ENCODE results near the gene S100A3. TPM values are rescaled to one million over a fixed set of nuclear protein-coding genes. Genes with fewer than 3 reads are reported as not detected.
"Not testable (repeated sequence)": the region's sequence is repeated elsewhere in the genome, so short reads cannot be mapped to it uniquely, and the experiment has no call there.

S100A3 gene
- polyA plus RNA-seq, 1 donor (not counting 4 experiments of a cell fraction or from before 2014, with no cell fraction given) = 15.1 TPM

DNA sequence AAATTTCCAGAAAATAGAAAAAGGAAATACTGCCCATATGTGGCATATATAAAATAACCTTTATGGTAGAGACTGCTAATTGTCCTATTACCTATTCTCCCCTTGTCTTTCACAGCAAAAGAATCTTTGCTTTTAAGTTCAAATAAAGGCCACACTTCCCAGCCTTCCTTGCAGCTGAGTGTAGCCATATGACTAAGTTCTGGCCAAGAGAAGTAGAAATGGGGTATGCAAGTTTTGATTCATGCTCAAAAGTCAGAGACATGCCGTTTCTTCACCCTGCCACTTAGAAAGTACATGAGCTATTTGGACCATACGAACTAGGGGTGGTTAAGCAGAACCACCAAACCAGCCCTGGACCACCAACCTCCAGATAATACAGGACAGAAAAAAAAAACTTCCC, 34.9 kb upstream of the S100A3 start:
- Histone ChIP-seq H4K20me1 (ENCODE audit: control insufficient read depth, extremely low read depth, insufficient read depth, low read length) (no peaks in the 10 kb centered on the region), H3K79me2 (ENCODE audit: control insufficient read depth, insufficient read depth, low read length) (no peaks in the 10 kb centered on the region), H3K9me1 (ENCODE audit: control insufficient read depth, extremely low read depth, insufficient read depth, low read length) (no peaks in the 10 kb centered on the region), H3K27me3 (ENCODE audit: control insufficient read depth, extremely low read depth, insufficient read depth, low read length) (no peaks in the 10 kb centered on the region), H3K4me2 (ENCODE audit: control insufficient read depth, extremely low read depth, insufficient read depth, low read depth, low read length) (no peak overlapping the region), H3K4me3 (ENCODE audit: control insufficient read depth in 2 of 3, extremely low read depth in 1 of 3, insufficient read depth in 2 of 3, low read depth in 1 of 3, low read length in 3 of 3) (no peak overlapping the region), H3K9ac (ENCODE audit: control insufficient read depth, extremely low read depth, insufficient read depth, low read length) (no peak overlapping the region), H3K9me3 (ENCODE audit: control insufficient read depth, low read depth, low read length) (no peaks in the 10 kb centered on the region), H2AFZ (ENCODE audit: control insufficient read depth, low read length) (no peak overlapping the region), H3K36me3 (ENCODE audit: control insufficient read depth in 2 of 2, extremely low read depth in 1 of 2, insufficient read depth in 2 of 2, low read length in 2 of 2) (no peaks in the 10 kb centered on the region), H3K27ac (ENCODE audit: control insufficient read depth, insufficient read depth, low read length) (no peak overlapping the region), H3K4me1 (ENCODE audit: control insufficient read depth, extremely low read depth, insufficient read depth, low read length) (peaks cover 7% of the 10 kb centered on the region)
- no peak for DNase-seq (ENCODE audit: low read depth, low spot score)
- dilution Hi-C loops (cut with MboI; ENCODE audit: extremely low pct_ligation_motif_present, low sequenced_read_pairs) = no loop called here
- FAIRE-seq = no peak
- no peak for TF ChIP-seq EZH2 (IDR thresholded peaks at IDR 0.05; ENCODE audit: low read length)
- TF ChIP-seq, protein P1, sequence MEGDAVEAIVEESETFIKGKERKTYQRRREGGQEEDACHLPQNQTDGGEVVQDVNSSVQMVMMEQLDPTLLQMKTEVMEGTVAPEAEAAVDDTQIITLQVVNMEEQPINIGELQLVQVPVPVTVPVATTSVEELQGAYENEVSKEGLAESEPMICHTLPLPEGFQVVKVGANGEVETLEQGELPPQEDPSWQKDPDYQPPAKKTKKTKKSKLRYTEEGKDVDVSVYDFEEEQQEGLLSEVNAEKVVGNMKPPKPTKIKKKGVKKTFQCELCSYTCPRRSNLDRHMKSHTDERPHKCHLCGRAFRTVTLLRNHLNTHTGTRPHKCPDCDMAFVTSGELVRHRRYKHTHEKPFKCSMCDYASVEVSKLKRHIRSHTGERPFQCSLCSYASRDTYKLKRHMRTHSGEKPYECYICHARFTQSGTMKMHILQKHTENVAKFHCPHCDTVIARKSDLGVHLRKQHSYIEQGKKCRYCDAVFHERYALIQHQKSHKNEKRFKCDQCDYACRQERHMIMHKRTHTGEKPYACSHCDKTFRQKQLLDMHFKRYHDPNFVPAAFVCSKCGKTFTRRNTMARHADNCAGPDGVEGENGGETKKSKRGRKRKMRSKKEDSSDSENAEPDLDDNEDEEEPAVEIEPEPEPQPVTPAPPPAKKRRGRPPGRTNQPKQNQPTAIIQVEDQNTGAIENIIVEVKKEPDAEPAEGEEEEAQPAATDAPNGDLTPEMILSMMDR (optimal IDR thresholded peaks at IDR 0.05 in 1 of 3, IDR thresholded peaks at IDR 0.05 in 1 of 3, conservative IDR thresholded peaks at IDR 0.05 in 1 of 3; ENCODE audit: extremely low read depth in 1 of 3, insufficient read depth in 2 of 3, low read length in 3 of 3) = no peak

GRCh38 chr1:153583514-153583913, 34.5 kb upstream of the S100A3 start:
- dilution Hi-C loops (cut with MboI; ENCODE audit: extremely low pct_ligation_motif_present, low sequenced_read_pairs); DNase-seq (ENCODE audit: low read depth, low spot score); H3K27me3 ChIP-seq (ENCODE audit: control insufficient read depth, extremely low read depth, insufficient read depth, low read length); H2AFZ ChIP-seq (ENCODE audit: control insufficient read depth, low read length); FAIRE-seq; H4K20me1 ChIP-seq (ENCODE audit: control insufficient read depth, extremely low read depth, insufficient read depth, low read length); H3K9me3 ChIP-seq (ENCODE audit: control insufficient read depth, low read depth, low read length); H3K4me3 ChIP-seq (ENCODE audit: control insufficient read depth in 2 of 3, extremely low read depth in 1 of 3, insufficient read depth in 2 of 3, low read depth in 1 of 3, low read length in 3 of 3); H3K9me1 ChIP-seq (ENCODE audit: control insufficient read depth, extremely low read depth, insufficient read depth, low read length); H3K36me3 ChIP-seq (ENCODE audit: control insufficient read depth in 2 of 2, extremely low read depth in 1 of 2, insufficient read depth in 2 of 2, low read length in 2 of 2); H3K4me2 ChIP-seq (ENCODE audit: control insufficient read depth, extremely low read depth, insufficient read depth, low read depth, low read length); H3K79me2 ChIP-seq (ENCODE audit: control insufficient read depth, insufficient read depth, low read length); H3K27ac ChIP-seq (ENCODE audit: control insufficient read depth, insufficient read depth, low read length); H3K9ac ChIP-seq (ENCODE audit: control insufficient read depth, extremely low read depth, insufficient read depth, low read length): not testable (repeated sequence)
- peaks cover 12% of the 10 kb centered on the region for H3K4me1 ChIP-seq (ENCODE audit: control insufficient read depth, extremely low read depth, insufficient read depth, low read length)

DNA sequence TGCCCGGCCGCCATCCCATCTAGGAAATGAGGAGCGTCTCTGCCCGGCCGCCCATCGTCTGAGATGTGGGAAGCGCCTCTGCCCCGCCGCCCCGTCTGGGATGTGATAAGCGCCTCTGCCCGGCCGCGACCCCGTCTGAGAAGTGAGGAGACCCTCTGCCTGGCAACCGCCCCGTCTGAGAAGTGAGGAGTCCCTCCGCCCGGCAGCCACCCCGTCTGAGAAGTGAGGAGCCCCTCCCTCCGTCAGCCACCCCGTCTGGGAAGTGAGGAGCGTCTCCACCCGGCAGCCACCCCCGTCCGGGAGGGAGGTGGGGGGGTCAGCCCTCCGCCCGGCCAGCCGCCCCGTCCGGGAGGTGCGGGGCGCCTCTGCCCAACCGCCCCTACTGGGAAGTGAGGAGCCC, 33.8 kb upstream of the S100A3 start:
- H3K4me3 ChIP-seq (ENCODE audit: control insufficient read depth in 2 of 3, extremely low read depth in 1 of 3, insufficient read depth in 2 of 3, low read depth in 1 of 3, low read length in 3 of 3); dilution Hi-C loops (cut with MboI; ENCODE audit: extremely low pct_ligation_motif_present, low sequenced_read_pairs); FAIRE-seq: not testable (repeated sequence)

More for the DNA sequence above, 33.8 kb upstream of the S100A3 start:
- not testable (repeated sequence) for DNase-seq (ENCODE audit: low read depth, low spot score); H3K79me2 ChIP-seq (ENCODE audit: control insufficient read depth, insufficient read depth, low read length); H4K20me1 ChIP-seq (ENCODE audit: control insufficient read depth, extremely low read depth, insufficient read depth, low read length); H3K9ac ChIP-seq (ENCODE audit: control insufficient read depth, extremely low read depth, insufficient read depth, low read length); H3K27ac ChIP-seq (ENCODE audit: control insufficient read depth, insufficient read depth, low read length); H3K9me3 ChIP-seq (ENCODE audit: control insufficient read depth, low read depth, low read length); H2AFZ ChIP-seq (ENCODE audit: control insufficient read depth, low read length); H3K4me2 ChIP-seq (ENCODE audit: control insufficient read depth, extremely low read depth, insufficient read depth, low read depth, low read length); H3K9me1 ChIP-seq (ENCODE audit: control insufficient read depth, extremely low read depth, insufficient read depth, low read length); H3K27me3 ChIP-seq (ENCODE audit: control insufficient read depth, extremely low read depth, insufficient read depth, low read length); H3K36me3 ChIP-seq (ENCODE audit: control insufficient read depth in 2 of 2, extremely low read depth in 1 of 2, insufficient read depth in 2 of 2, low read length in 2 of 2)
- peaks cover 19% of the 10 kb centered on the region for H3K4me1 ChIP-seq (ENCODE audit: control insufficient read depth, extremely low read depth, insufficient read depth, low read length)
